HTR-8/SVneo (cell line): ENCODE data around the gene TACO1.

Experiments
- DNase-seq: peaks from one replicate; pipeline ENCODE4 v3.0.0; 2011; ENCODE audit warnings: low spot score, mixed read lengths; ENCODE audit not compliant: insufficient read length
- FAIRE-seq: peaks from 2 replicates; lab custom pipeline; 2011; peaks lifted over from hg19 to GRCh38; lab: Jason Lieb, UNC

Gene TACO1

GRCh38 chr17:63596856-63597586, 3.7 kb upstream of the TACO1 start:
- DNase-seq (no peak), FAIRE-seq (no peak)

- DNase-seq, result no peak
- no peak for FAIRE-seq
Observed at GRCh38 chr17:63598281-63598680, 2.4 kb upstream of the TACO1 start.

GRCh38 chr17:63601439-63602371, 1.0 kb downstream of the TACO1 start:
- FAIRE-seq, result no peak
- no peak for DNase-seq

- DNase-seq (no peak), FAIRE-seq (peak; percentile 23)
Observed at GRCh38 chr17:63609816-63610573, 9.3 kb downstream of the TACO1 start.

- DNase-seq (no peak), FAIRE-seq (no peak)
Observed at GRCh38 chr17:63610854-63611253, 10.2 kb downstream of the TACO1 start.

- no peak for FAIRE-seq
Observed at GRCh38 chr17:63611354-63611753, 10.7 kb downstream of the TACO1 start.

GRCh38 chr17:63613663-63614062, 13.0 kb downstream of the TACO1 start:
- FAIRE-seq, result no peak
- no peak for DNase-seq

More at GRCh38 chr17:63611354-63611753, 10.7 kb downstream of the TACO1 start:
- DNase-seq, result no peak

GRCh38 chr17:63621229-63621683, 20.6 kb downstream of the TACO1 start:
- no peak for DNase-seq

GRCh38 chr17:63621684-63622573, 21.2 kb downstream of the TACO1 start, which contains the start of gene MAP3K3:
MAP3K3 (plus strand) TSS chr17:63622417; CDS start chr17:63622760, 343 bp downstream.
- peak; percentile 98 for FAIRE-seq
- DNase-seq, result peak; percentile 100

More at GRCh38 chr17:63621229-63621683, 20.6 kb downstream of the TACO1 start:
- FAIRE-seq, result no peak

- DNase-seq, result peak; percentile 67
- no peak for FAIRE-seq
Observed at GRCh38 chr17:63622574-63623390, 22.1 kb downstream of the TACO1 start.

- DNase-seq (no peak), FAIRE-seq (no peak)
Observed at GRCh38 chr17:63623786-63624530, 23.3 kb downstream of the TACO1 start.

- DNase-seq (no peak), FAIRE-seq (no peak)
Observed at GRCh38 chr17:63624531-63624880, 23.8 kb downstream of the TACO1 start.

- DNase-seq (no peak), FAIRE-seq (no peak)
Observed at GRCh38 chr17:63626551-63627180, 26.0 kb downstream of the TACO1 start.

- peak; percentile 16 for FAIRE-seq
Observed at GRCh38 chr17:63629627-63630026, 28.9 kb downstream of the TACO1 start.

GRCh38 chr17:63631062-63631461, 30.4 kb downstream of the TACO1 start:
- FAIRE-seq (no peak), DNase-seq (no peak)

More at GRCh38 chr17:63629627-63630026, 28.9 kb downstream of the TACO1 start:
- DNase-seq, result no peak

GRCh38 chr17:63631626-63632025, 30.9 kb downstream of the TACO1 start:
- FAIRE-seq, result no peak

GRCh38 chr17:63633742-63634141, 33.0 kb downstream of the TACO1 start:
- FAIRE-seq (no peak), DNase-seq (no peak)

More at GRCh38 chr17:63631626-63632025, 30.9 kb downstream of the TACO1 start:
- no peak for DNase-seq
